Activated naive CD4-positive, alpha-beta T cell treated with anti-CD3 and anti-CD28 coated beads for 36 hours (primary cell): ENCODE results near the gene MYH9. TPM values are rescaled to one million over a fixed set of nuclear protein-coding genes. Genes with fewer than 3 reads are reported as not detected.
"Not testable (repeated sequence)": the region's sequence is repeated elsewhere in the genome, so short reads cannot be mapped to it uniquely, and the experiment has no call there.

Experiments
- CTCF ChIA-PET: fragments of 350-600 bp; sonication (Branson Sonifier 250); formaldehyde crosslinking; loops from one replicate; lab custom pipeline; 2021; ENCODE audit warnings: antibody characterized with exemption; lab: Charles Lee
- DNase-seq: peaks from one replicate; pipeline ENCODE4 v3.0.0-alpha.2; 2020
- H3K27ac Mint-ChIP-seq: one replicate; pipeline ENCODE4 v1.8.0; 2021; ENCODE audit warnings: mild to moderate bottlenecking, mixed read lengths
- H3K27me3 Mint-ChIP-seq: one replicate; pipeline ENCODE4 v1.8.0; 2021; ENCODE audit warnings: low read depth, mixed read lengths
- H3K36me3 Mint-ChIP-seq: one replicate; pipeline ENCODE4 v1.8.0; 2021; ENCODE audit warnings: low read depth, mixed read lengths
- H3K4me1 Mint-ChIP-seq: one replicate; pipeline ENCODE4 v1.8.0; 2021; ENCODE audit warnings: low read depth, mixed read lengths
- H3K4me3 Mint-ChIP-seq: one replicate; pipeline ENCODE4 v1.8.0; 2021; ENCODE audit warnings: mild to moderate bottlenecking, moderate library complexity, mixed read lengths
- H3K9me3 Mint-ChIP-seq: one replicate; pipeline ENCODE4 v1.8.0; 2021; ENCODE audit warnings: mixed read lengths
- intact Hi-C: fragments of 100-400 bp; cut with micrococcal nuclease; formaldehyde crosslinking; loops from one replicate; pipeline ENCODE4 v1.15.1; 2023
- total RNA-seq, 2 experiments: library from RNA; stranded (reverse); gene quantifications; one replicate each; pipeline ENCODE4 v1.2.3, GENCODE V29; 2021

MYH9 gene
- total RNA-seq, 2 experiments from 2014 or later: 574 to 625 TPM

DNA sequence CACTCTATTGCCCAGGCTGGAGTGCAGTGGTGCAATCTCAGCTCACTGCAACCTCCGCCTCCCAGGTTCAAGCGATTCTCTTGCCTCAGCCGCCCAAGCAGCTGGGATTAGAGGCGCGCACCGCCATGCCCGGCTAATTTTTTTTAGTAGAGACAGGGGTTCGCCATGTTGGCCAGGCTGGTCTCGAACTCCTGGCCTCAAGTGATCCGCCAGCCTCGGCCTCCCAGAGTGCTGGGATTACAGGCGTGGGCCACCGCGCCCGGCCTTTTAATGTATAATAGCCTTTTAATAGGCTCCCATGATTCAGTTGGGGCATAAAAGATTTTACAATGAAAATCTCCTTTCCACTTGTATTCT is 21.8 kb upstream of the MYH9 start:
- Mint-ChIP-seq H3K4me1 (peaks cover 36% of the 10 kb centered on the region), H3K27ac (peak overlapping the region; percentile 76), H3K4me3 (peak overlapping the region; percentile 78)
- H3K36me3 Mint-ChIP-seq, H3K9me3 Mint-ChIP-seq, intact Hi-C loops, H3K27me3 Mint-ChIP-seq, CTCF ChIA-PET, DNase-seq: not testable (repeated sequence)

DNA sequence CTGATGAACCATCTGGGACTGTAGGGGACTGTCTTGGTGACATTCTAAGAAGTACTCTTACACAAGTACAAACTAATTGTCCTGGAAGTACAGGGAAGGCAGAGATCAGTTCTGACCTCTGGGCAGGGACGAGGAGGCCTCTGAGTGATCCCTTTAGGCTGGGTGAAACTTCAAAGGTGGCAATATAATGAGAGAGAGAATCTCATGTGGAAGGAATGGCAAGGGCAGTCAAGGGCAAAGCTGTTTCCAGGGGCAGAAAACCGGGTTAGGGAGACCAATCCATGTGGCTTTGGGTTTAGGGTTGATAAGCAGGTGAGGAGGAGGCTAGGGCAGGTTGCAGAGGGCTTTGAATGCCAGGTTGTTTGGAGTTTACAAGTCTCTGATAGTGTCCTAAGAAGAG is 21.3 kb upstream of the MYH9 start:
- intact Hi-C loops: no loop called here
- CTCF ChIA-PET: no interaction called here
- no peaks in the 10 kb centered on the region for H3K27me3 Mint-ChIP-seq
- H3K9me3 Mint-ChIP-seq: no peaks in the 10 kb centered on the region
- H3K4me1 Mint-ChIP-seq: peaks cover 38% of the 10 kb centered on the region
- H3K4me3 Mint-ChIP-seq: no peak overlapping the region
- no peak overlapping the region for H3K27ac Mint-ChIP-seq
- H3K36me3 Mint-ChIP-seq: no peaks in the 10 kb centered on the region
- no peak for DNase-seq

DNA sequence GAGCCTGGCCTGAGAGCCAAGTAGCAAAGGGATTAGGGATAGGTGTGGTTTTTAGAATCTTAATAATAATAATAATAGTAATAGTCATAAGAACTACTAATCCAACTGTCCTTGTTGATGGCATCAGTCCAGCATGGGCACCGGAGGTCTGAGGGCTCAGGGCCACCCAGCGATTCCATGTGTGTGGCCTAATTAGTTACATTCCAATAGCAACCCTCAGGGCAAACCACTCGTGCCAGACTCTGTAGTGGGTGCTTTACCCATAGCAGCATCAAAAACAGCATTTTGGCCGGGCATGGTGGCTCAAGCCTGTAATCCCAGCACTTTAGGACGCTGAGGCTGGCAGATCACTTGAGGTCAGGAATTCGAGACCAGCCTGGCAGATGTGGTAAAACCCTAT is 19.0 kb upstream of the MYH9 start:
- intact Hi-C loops: no loop called here
- no peak for DNase-seq
- CTCF ChIA-PET: no interaction called here
- H3K9me3 Mint-ChIP-seq: no peaks in the 10 kb centered on the region
- H3K4me3 Mint-ChIP-seq: no peak overlapping the region
- H3K27me3 Mint-ChIP-seq: no peaks in the 10 kb centered on the region
- peaks cover 38% of the 10 kb centered on the region for H3K4me1 Mint-ChIP-seq
- H3K36me3 Mint-ChIP-seq: no peaks in the 10 kb centered on the region
- H3K27ac Mint-ChIP-seq: no peak overlapping the region

DNA sequence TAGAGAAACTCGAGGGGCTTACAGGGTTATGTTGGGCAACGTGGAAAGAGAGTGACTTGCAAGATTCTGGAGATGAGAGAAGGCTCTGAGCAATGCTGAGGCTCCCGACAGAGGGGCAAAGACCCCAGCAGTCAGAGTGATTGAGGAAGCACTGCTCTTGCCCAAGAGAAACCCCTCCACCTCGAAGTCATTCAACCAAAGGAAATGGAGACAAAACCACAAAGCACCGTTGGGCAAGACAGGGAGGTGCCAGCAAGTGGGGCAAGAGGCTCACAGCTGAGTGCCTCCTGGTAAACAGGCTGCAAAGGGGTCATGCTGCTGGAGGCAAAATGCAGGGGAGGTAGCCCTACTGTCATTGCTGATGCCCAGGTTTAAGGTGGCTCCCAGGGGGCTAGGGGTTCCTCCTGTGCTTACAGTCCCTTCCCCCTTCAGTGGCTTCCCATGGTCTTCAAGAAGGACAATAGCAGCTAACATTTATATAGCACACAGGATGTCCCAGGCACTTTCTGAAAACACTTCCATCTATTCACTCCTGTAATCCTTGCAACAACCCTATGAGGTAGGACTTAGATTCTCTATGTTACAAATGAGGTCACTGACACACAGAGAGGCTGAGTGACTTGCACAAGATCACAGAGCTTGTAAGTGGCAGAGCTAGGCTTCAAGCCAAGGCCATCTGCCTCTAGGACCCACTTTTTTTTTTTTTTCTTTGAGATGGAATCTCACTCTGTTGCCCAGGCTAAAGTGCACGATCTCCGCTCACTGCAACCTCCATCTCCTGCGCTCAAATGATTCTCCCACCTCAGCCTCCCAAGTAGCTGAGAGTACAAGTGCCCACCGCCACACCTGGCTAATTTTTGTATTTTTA is 18.1 kb upstream of the MYH9 start:
- CTCF ChIA-PET: interaction anchor here (0.5 to 1.3 kb wide), 3 partner anchors 18 to 80 kb away, joined by 3 to 5 read pairs (median 4); no protein-coding TSS in a partner anchor
- peak; percentile 67 for DNase-seq

DNA sequence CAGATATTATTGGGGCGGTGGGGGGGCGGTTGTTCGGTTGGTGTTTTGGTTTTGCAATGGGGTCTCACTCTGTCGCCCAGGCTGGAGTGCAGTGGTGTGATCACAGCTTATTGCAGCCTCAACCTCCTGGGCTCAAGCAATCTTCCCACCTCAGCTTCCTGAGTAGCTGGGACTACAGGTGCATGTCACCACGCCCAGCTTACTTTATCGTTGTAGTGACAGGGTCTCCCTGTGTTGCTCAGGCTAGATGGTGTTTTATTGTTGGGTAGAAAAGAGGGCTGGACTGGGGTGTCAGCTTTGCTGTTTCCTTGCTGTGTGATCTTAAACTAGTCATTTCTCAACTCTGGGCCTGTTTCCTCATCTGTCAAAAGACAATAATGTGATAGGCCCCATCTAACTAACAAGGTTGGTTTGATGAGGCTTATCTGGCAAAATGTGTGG is 17.5 kb upstream of the MYH9 start:
- Mint-ChIP-seq H3K36me3 (no peaks in the 10 kb centered on the region), H3K4me3 (no peak overlapping the region), H3K27ac (peak overlapping the region; percentile 76), H3K27me3 (no peaks in the 10 kb centered on the region), H3K4me1 (peaks cover 32% of the 10 kb centered on the region), H3K9me3 (no peaks in the 10 kb centered on the region)
- intact Hi-C loops: loop anchor here (1.0 to 2.0 kb wide), 4 partner anchors 30 to 65 kb away; no protein-coding TSS in a partner anchor
- DNase-seq: peak; percentile 38
- CTCF ChIA-PET: interaction anchor here (1.3 kb wide), 1 partner anchor 18 kb away, joined by 4 read pairs; no protein-coding TSS in a partner anchor

More for the DNA sequence above, 18.1 kb upstream of the MYH9 start:
- Mint-ChIP-seq H3K27ac (peak overlapping the region; percentile 76), H3K27me3 (no peaks in the 10 kb centered on the region), H3K4me1 (peaks cover 38% of the 10 kb centered on the region), H3K36me3 (no peaks in the 10 kb centered on the region), H3K9me3 (no peaks in the 10 kb centered on the region), H3K4me3 (no peak overlapping the region)
- intact Hi-C loops: loop anchor here (1.0 to 2.0 kb wide), 4 partner anchors 29 to 64 kb away; no protein-coding TSS in a partner anchor

DNA sequence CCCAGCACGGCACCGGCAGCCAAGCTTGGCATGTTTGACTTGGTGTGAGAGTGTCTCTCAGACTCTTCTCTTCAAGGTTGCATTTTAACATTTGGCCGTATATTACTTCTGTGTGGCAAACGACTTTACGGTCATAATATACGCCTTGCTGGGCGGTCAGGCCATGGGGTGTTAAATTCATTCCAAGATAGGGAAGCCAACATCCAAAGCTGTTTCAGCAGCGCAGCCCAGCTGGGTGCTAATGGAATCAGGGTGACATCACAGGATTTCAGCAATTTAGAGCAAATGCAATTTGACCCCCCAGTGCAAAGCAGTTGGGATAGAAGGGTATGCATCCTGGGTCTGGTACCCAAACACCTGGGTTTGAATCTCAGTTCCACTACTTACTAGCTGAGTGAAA is 16.7 kb upstream of the MYH9 start:
- no peak for DNase-seq
- H3K27me3 Mint-ChIP-seq: no peaks in the 10 kb centered on the region
- no peaks in the 10 kb centered on the region for H3K9me3 Mint-ChIP-seq
- CTCF ChIA-PET: interaction anchor here (0.7 kb wide), 1 partner anchor 66 kb away, joined by 3 read pairs; no protein-coding TSS in a partner anchor
- intact Hi-C loops: loop anchor here (2.0 kb wide), 2 partner anchors 30 to 36 kb away; no protein-coding TSS in a partner anchor
- no peak overlapping the region for H3K27ac Mint-ChIP-seq
- no peaks in the 10 kb centered on the region for H3K36me3 Mint-ChIP-seq
- H3K4me3 Mint-ChIP-seq: no peak overlapping the region
- peaks cover 33% of the 10 kb centered on the region for H3K4me1 Mint-ChIP-seq

DNA sequence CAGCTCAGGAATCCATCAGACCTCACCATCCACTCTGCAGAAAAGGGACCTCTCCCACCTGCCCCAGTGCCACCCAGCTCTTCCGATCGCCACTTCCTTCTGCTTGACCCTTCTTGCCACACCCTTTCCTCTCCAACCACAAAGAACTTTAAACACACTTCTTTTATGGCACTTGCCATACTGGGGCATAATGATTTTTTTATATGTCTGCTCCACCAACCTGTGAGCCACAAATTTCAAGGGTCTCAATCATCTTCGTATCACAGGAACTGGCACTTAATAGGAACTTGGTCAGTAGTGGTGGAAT is 11.7 kb upstream of the MYH9 start:
- intact Hi-C loops: no loop called here
- Mint-ChIP-seq H3K4me1 (peaks cover 22% of the 10 kb centered on the region), H3K9me3 (no peaks in the 10 kb centered on the region), H3K27ac (no peak overlapping the region), H3K4me3 (no peak overlapping the region), H3K36me3 (no peaks in the 10 kb centered on the region), H3K27me3 (no peaks in the 10 kb centered on the region)
- CTCF ChIA-PET: no interaction called here
- no peak for DNase-seq

DNA sequence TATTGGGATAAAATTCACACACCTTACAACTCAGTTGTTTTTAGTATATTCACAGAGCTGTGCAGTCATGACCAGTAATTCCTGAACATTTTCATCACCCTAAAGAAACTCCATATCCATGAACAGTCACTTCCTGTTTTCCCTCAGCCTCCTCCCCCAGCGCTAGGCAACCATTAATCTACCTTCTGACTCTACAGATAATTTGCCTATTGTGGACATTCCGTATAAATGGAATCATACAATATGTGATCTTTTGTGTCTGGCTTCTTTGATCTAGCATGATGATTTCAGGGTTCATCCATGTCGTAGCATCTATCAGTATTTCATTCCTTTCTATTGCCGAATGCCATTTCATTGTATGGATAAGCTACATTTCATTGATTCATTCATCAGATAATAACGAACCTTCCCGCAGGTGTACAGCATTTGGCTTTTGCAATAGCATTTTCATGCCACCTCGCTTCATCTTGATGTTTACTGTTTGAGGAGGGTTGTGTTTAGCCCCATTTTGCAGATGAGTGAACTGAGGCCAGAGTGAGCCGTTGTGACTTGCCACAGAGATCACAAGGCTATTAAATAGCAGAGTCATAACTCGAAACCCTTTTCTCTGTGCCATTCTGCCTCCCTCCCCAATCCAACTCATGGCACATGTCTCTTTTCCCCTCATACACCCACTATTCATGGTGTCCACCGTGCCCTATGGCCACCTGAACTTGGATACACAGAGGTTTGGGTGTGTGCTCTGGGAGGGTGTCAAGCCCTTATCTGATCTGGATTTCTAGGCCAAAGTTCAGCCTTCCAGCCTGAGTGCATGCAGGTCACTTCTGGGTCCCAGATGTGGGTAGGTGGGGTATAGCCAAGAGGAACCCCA is 11.1 kb upstream of the MYH9 start:
- H3K27ac Mint-ChIP-seq: no peak overlapping the region
- no peaks in the 10 kb centered on the region for H3K9me3 Mint-ChIP-seq
- CTCF ChIA-PET: interaction anchor here (0.6 kb wide), 1 partner anchor 31 kb away, joined by 3 read pairs; no protein-coding TSS in a partner anchor
- H3K4me3 Mint-ChIP-seq: no peak overlapping the region
- no peak for DNase-seq
- no peaks in the 10 kb centered on the region for H3K36me3 Mint-ChIP-seq
- intact Hi-C loops: no loop called here
- no peaks in the 10 kb centered on the region for H3K27me3 Mint-ChIP-seq
- H3K4me1 Mint-ChIP-seq: peaks cover 25% of the 10 kb centered on the region

DNA sequence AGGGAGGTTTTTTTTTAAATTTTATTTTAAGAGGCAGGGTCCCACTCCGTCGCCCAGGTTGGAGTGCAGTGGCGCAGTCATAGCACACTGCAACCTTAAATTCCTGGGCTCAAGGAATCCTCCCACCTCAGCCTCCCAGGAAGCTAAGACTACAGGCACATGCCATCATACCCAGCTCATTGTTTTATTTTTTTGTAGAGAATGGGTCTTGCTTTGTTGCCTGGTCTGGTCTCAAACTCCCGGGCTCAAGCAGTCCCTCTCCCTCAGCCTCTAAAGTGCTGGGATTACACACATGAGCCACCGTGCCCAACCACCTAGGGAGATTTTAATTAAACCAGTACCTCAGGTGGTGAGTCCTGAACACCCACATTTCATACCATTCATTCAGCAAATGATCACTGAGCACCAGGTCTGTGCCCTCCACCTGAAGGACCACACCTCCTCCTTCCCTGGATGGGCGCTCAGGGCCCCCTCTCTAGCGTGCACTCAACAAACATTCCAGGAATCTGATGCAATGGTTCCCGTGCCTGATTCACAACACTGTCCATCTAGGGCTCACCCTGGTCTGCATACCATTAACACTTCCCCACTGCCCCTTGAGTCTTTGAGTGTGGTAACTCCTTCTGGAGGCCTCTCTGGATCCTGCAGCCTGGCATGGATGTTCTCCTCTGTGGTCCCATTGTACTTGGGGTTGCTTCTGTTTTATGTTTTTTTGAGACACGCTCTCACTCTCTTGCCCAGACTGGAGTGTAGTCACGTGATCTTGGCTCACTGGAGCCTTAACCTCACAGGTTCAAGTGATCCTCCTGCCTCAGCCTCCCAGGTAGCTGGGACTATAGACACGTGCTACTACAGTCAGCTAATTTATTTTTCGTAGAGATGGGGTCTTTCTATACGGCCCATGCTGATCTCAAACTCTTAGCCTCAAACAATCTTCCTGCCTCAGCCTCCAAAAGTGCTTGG is 9.6 kb upstream of the MYH9 start:
- H3K27ac Mint-ChIP-seq: peak overlapping the region; percentile 47
- no peaks in the 10 kb centered on the region for H3K27me3 Mint-ChIP-seq
- intact Hi-C loops: no loop called here
- CTCF ChIA-PET: interaction anchor here (0.6 kb wide), 1 partner anchor 32 kb away, joined by 3 read pairs; no protein-coding TSS in a partner anchor
- no peaks in the 10 kb centered on the region for H3K9me3 Mint-ChIP-seq
- no peak overlapping the region for H3K4me3 Mint-ChIP-seq
- peaks cover 25% of the 10 kb centered on the region for H3K4me1 Mint-ChIP-seq
- DNase-seq: no peak
- H3K36me3 Mint-ChIP-seq: no peaks in the 10 kb centered on the region

DNA sequence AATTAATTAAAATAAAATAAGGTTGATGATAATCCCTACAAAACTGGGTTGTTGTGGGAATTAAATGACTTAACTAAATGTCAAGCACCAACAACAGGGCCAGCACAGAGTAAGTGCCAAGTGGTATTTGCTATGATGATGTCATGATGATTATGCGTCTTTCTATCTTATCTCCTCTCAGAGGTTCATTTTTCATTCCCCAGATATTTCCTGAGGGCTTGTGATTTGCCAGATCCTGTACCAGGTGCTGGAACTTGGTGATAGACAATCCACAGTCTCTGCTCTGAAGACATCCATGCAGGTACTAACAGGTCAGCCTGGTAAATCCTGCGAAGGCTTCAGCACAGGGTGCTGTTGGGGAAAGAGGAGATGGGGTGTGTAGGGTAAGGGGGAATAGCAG is 8.1 kb upstream of the MYH9 start:
- Mint-ChIP-seq H3K4me1 (peaks cover 28% of the 10 kb centered on the region), H3K4me3 (no peak overlapping the region), H3K36me3 (no peaks in the 10 kb centered on the region), H3K27ac (no peak overlapping the region), H3K9me3 (no peaks in the 10 kb centered on the region), H3K27me3 (no peaks in the 10 kb centered on the region)
- DNase-seq: no peak
- CTCF ChIA-PET: no interaction called here
- intact Hi-C loops: no loop called here

DNA sequence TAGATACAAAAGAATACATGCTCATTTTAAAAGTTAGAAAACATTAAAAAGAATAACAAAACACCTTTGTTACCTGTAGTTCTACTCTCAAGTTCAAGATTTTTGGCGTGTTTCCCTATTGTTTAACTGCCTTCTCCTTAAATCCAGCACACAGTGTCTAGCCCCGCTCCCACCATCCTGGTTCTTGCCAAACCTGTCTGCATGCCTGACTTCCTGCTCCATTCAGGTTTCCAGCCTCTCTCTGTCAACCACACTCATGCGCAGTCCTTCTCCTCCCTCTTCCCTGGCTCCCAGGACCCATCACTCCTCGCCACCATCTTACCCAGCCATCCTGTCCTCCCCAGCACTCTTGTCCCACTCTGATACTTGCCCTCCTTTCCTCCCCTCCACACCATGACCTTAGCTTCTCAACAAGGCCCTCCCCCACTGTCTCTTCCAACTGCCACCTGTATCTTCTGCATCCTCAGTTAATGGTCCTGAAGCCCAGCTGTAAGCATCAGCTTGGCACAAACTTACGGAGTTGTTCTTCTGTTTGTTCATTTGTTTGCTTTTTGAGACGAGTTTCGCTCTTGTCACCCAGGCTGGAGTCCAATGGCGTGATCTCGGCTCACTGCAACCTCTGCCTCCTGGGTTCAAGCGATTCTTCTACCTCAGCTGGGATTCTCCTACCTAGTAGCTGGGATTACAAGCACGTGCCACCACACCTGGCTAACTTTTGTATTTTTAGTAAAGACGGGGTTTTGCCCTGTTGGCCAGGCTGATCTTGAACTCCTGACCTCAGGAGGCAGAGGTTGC is 7.5 kb upstream of the MYH9 start:
- CTCF ChIA-PET: interaction anchor here (1.0 kb wide), 1 partner anchor 75 kb away, joined by 6 read pairs; no protein-coding TSS in a partner anchor
- no peak overlapping the region for H3K27ac Mint-ChIP-seq
- no peak overlapping the region for H3K4me3 Mint-ChIP-seq
- intact Hi-C loops: no loop called here
- H3K27me3 Mint-ChIP-seq: no peaks in the 10 kb centered on the region
- no peaks in the 10 kb centered on the region for H3K9me3 Mint-ChIP-seq
- H3K36me3 Mint-ChIP-seq: no peaks in the 10 kb centered on the region
- DNase-seq: no peak
- peaks cover 28% of the 10 kb centered on the region for H3K4me1 Mint-ChIP-seq
